NB4 (cell line): ENCODE measurements around the gene PRICKLE2.

Experiments used
- DNase-seq: peaks from one replicate; pipeline ENCODE4 v3.0.0; 2010; ENCODE audit warnings: low read depth
- H3K4me3 ChIP-seq: one replicate; pipeline ENCODE4 v1.5.1; 2011; ENCODE audit warnings: mild to moderate bottlenecking, low read depth, low read length, moderate library complexity
- CTCF ChIP-seq: IDR thresholded peaks from one replicate; pipeline ENCODE4 v1.5.1; 2012; ENCODE audit warnings: low read depth, low read length
- MAX ChIP-seq: IDR thresholded peaks from 2 replicates; pipeline ENCODE4 v1.6.1; 2011; ENCODE audit warnings: low read depth, low read length
- MYC ChIP-seq: IDR thresholded peaks from 2 replicates; pipeline ENCODE4 v1.6.1; 2011; ENCODE audit warnings: low read depth, low read length
- POLR2A ChIP-seq: IDR thresholded peaks from 2 replicates; pipeline ENCODE4 v1.6.1; 2011; ENCODE audit warnings: mild to moderate bottlenecking; ENCODE audit not compliant: insufficient read length; ENCODE audit errors: extremely low read depth

Gene PRICKLE2

GRCh38 chr3:64046592-64046991 is 178.7 kb downstream of the PRICKLE2 start:
- TF ChIP-seq MAX (no peak), POLR2A (no peak)
- no peak for DNase-seq
- no peak overlapping the region for H3K4me3 ChIP-seq

GRCh38 chr3:64042952-64043351 is 182.3 kb downstream of the PRICKLE2 start:
- no peak for DNase-seq
- TF ChIP-seq POLR2A (no peak), MAX (no peak), CTCF (no peak), MYC (no peak)
- no peak overlapping the region for H3K4me3 ChIP-seq
